Measurements from ENCODE around the gene SSC5D.

- TF ChIP-seq TARDBP (IDR thresholded peaks at IDR 0.05) (no peak), HDGF (IDR thresholded peaks at IDR 0.05; ENCODE audit: borderline replicate concordance) (no peak), FOXM1 (IDR thresholded peaks at IDR 0.05; ENCODE audit: borderline replicate concordance) (no peak), BHLHE40 (IDR thresholded peaks at IDR 0.05; ENCODE audit: borderline replicate concordance) (no peak), FOXA1 (IDR thresholded peaks at IDR 0.05) (no peak)
Observed at GRCh38 chr19:55563261-55563690, 75.0 kb downstream of the SSC5D start.

All from HEK293T (cell line).